ENCODE data around the gene CNIH3.

CNIH3 gene

DNA sequence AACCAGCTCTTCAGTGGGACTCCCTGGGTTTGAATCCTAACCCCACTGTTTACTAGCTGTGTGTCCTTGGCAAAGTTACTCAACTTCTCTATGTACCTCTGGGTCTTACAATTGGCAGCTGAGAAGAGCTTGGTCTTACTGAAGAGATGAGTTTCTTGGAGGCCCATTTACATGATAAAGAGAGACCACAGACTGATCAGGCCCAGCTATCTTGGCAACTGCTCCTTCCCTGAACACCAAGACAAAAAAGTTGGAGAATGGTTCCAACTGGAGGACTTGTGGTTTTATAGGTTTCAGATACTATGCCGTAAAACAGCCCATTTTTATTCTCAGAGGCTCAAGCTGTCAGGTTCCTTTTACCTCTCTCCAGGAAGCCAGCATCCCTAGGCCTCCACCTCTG lies 24.8 kb upstream of the CNIH3 start:
- Histone ChIP-seq H3K4me2 (ENCODE audit: low read length) (no peak overlapping the region), H3K9me3 (replicated peaks; ENCODE audit: low read length) (no peaks in the 10 kb centered on the region), H3K4me1 (ENCODE audit: control insufficient read depth, insufficient read depth, low read length) (peaks cover 4% of the 10 kb centered on the region), H3K36me3 (ENCODE audit: insufficient read depth, low read length) (no peaks in the 10 kb centered on the region), H3K4me3 (ENCODE audit: low read length) (no peak overlapping the region), H3K9ac (ENCODE audit: low read depth, low read length) (no peak overlapping the region), H3K27me3 (ENCODE audit: control insufficient read depth, insufficient read depth, low read length) (no peaks in the 10 kb centered on the region)

DNA sequence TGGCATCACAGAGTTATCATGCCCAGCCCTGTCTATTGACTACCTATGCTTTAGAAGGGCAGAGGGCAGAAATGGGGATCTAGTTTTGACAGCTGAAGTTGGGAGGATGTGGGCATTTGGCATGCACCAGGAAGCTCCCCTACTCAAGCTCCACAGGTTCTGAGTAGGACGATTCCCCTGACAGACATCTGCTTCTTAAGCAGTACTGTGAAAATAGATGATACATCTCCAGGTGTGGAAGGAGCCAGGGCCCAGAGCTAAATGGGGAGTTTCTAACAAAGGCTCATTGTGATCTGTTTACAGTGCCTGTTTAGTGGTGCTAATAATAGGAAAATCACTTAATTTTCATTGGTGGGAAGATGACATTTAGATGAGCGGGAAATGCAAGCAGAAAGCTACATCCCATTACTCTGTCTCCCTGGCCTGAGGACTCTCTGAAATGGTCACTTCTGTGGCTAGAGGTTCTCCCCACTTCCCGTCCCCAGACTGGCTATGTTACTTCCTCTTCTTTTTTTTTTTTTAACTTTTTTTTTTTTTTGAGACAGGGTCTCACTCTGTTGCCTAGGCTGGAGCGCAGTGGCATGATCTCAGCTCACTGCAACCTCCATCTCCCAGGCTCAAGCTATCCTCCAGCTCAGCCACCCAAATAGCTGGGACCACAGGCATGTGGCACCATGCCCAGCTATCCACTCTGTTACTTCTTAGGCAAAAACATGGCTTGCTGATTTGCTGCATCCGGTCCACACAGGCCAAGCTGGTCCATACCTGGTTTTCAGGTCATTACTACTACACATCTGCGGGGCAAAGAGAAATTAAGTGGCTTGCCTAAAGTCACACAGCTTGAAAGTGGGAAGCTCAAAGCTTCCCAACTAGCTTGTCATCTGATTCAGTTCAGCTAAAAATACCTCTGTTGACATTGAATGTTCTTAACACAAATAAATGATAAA lies 23.2 kb upstream of the CNIH3 start:
- Histone ChIP-seq H3K36me3 (ENCODE audit: insufficient read depth, low read length) (no peaks in the 10 kb centered on the region), H3K4me3 (ENCODE audit: low read length) (no peak overlapping the region), H3K27me3 (ENCODE audit: control insufficient read depth, insufficient read depth, low read length) (no peaks in the 10 kb centered on the region), H3K4me1 (ENCODE audit: control insufficient read depth, insufficient read depth, low read length) (peaks cover 4% of the 10 kb centered on the region), H3K4me2 (ENCODE audit: low read length) (no peak overlapping the region), H3K9ac (ENCODE audit: low read depth, low read length) (no peak overlapping the region), H3K9me3 (replicated peaks; ENCODE audit: low read length) (no peaks in the 10 kb centered on the region)

- Histone ChIP-seq H3K4me2 (ENCODE audit: low read length) (no peak overlapping the region), H3K4me1 (ENCODE audit: control insufficient read depth, insufficient read depth, low read length) (peaks cover 4% of the 10 kb centered on the region), H3K36me3 (ENCODE audit: insufficient read depth, low read length) (no peaks in the 10 kb centered on the region), H3K4me3 (ENCODE audit: low read length) (no peak overlapping the region), H3K9me3 (replicated peaks; ENCODE audit: low read length) (no peaks in the 10 kb centered on the region), H3K9ac (ENCODE audit: low read depth, low read length) (no peak overlapping the region), H3K27me3 (ENCODE audit: control insufficient read depth, insufficient read depth, low read length) (no peaks in the 10 kb centered on the region)
These were observed 21.8 kb upstream of the CNIH3 start for GRCh38 chr1:224594360-224594759.

DNA sequence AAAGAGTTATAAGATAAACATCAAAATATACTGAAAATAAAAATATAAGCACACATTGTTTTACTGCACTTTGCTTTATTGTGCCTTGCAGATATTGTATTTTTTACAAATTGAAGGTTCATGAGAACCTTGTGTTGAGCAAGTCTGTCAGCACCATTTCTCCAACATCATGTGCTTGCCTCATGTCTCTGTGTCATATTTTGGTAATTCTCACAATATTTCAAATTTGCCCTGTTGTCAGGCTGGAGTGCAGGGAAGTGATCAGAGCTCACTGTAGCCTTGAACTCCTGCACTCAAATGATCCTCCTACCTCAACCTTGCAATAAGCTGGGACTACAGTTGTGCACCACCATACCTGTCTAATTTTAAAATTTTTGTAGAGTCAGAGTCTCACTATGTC lies 21.3 kb upstream of the CNIH3 start:
- no peak overlapping the region for H3K4me2 ChIP-seq (ENCODE audit: low read length)
- no peaks in the 10 kb centered on the region for H3K27me3 ChIP-seq (ENCODE audit: control insufficient read depth, insufficient read depth, low read length)
- no peak overlapping the region for H3K9ac ChIP-seq (ENCODE audit: low read depth, low read length)
- H3K4me3 ChIP-seq (ENCODE audit: low read length): no peak overlapping the region
- no peaks in the 10 kb centered on the region for H3K9me3 ChIP-seq (replicated peaks; ENCODE audit: low read length)
- H3K36me3 ChIP-seq (ENCODE audit: insufficient read depth, low read length): no peaks in the 10 kb centered on the region
- H3K4me1 ChIP-seq (ENCODE audit: control insufficient read depth, insufficient read depth, low read length): peaks cover 4% of the 10 kb centered on the region

DNA sequence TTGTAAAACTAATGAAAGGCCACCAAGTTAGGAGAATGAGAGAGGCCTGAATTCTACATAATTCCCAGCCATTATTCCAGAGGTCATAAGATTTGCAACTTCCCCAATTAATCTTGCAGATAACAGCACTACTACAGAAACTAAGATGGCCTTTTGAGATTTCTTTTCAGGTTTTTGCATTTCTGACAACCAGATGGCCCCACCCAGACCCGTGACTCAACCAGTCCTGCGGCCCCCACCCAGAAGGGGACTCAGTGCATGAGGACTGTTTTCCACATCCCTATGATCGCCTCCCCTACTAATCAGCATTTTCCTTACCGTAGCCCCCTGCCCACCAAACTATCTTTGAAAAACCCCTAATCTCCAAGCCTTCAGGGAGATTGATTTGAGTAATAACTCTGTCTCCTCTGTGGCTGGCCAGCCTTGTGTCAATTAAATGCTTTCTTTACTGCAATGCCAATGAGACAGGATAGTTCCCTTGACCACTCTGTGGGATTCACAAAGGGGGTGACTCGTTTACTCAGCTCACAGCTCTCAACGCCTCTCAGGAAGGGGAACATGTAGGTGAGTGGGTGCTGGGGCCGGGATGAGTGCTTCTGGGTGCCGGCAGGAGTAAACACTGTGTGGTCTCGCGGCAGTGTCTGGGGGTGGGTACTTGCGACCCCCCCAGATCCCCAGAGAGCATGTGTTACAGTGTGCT lies 10.5 kb upstream of the CNIH3 start:
- H3K4me3 ChIP-seq (ENCODE audit: low read length): no peak overlapping the region
- H3K9ac ChIP-seq (ENCODE audit: low read depth, low read length): no peak overlapping the region
- no peak overlapping the region for H3K4me2 ChIP-seq (ENCODE audit: low read length)
- no peaks in the 10 kb centered on the region for H3K9me3 ChIP-seq (replicated peaks; ENCODE audit: low read length)
- peaks cover under 1% of the 10 kb centered on the region for H3K27me3 ChIP-seq (ENCODE audit: control insufficient read depth, insufficient read depth, low read length)
- no peaks in the 10 kb centered on the region for H3K36me3 ChIP-seq (ENCODE audit: insufficient read depth, low read length)
- H3K4me1 ChIP-seq (ENCODE audit: control insufficient read depth, insufficient read depth, low read length): no peaks in the 10 kb centered on the region

GRCh38 chr1:224607188-224608148 lies 8.6 kb upstream of the CNIH3 start:
- Histone ChIP-seq H3K4me1 (ENCODE audit: control insufficient read depth, insufficient read depth, low read length) (no peaks in the 10 kb centered on the region), H3K9me3 (replicated peaks; ENCODE audit: low read length) (no peaks in the 10 kb centered on the region), H3K9ac (ENCODE audit: low read depth, low read length) (no peak overlapping the region), H3K4me2 (ENCODE audit: low read length) (no peak overlapping the region), H3K36me3 (ENCODE audit: insufficient read depth, low read length) (no peaks in the 10 kb centered on the region), H3K27me3 (ENCODE audit: control insufficient read depth, insufficient read depth, low read length) (peaks cover 4% of the 10 kb centered on the region), H3K4me3 (ENCODE audit: low read length) (no peak overlapping the region)

- H3K4me2 ChIP-seq (ENCODE audit: low read length): no peak overlapping the region
- no peaks in the 10 kb centered on the region for H3K36me3 ChIP-seq (ENCODE audit: insufficient read depth, low read length)
- H3K9ac ChIP-seq (ENCODE audit: low read depth, low read length): no peak overlapping the region
- H3K4me1 ChIP-seq (ENCODE audit: control insufficient read depth, insufficient read depth, low read length): no peaks in the 10 kb centered on the region
- H3K4me3 ChIP-seq (ENCODE audit: low read length): no peak overlapping the region
- peaks cover 4% of the 10 kb centered on the region for H3K27me3 ChIP-seq (ENCODE audit: control insufficient read depth, insufficient read depth, low read length)
- no peaks in the 10 kb centered on the region for H3K9me3 ChIP-seq (replicated peaks; ENCODE audit: low read length)
These were observed 6.8 kb upstream of the CNIH3 start for GRCh38 chr1:224609333-224609732.

GRCh38 chr1:224612246-224612645 lies 3.9 kb upstream of the CNIH3 start:
- no peak overlapping the region for H3K4me3 ChIP-seq (ENCODE audit: low read length)
- no peaks in the 10 kb centered on the region for H3K36me3 ChIP-seq (ENCODE audit: insufficient read depth, low read length)
- H3K9ac ChIP-seq (ENCODE audit: low read depth, low read length): no peak overlapping the region
- H3K4me2 ChIP-seq (ENCODE audit: low read length): no peak overlapping the region
- no peaks in the 10 kb centered on the region for H3K9me3 ChIP-seq (replicated peaks; ENCODE audit: low read length)
- H3K4me1 ChIP-seq (ENCODE audit: control insufficient read depth, insufficient read depth, low read length): peaks cover 14% of the 10 kb centered on the region
- peaks cover 27% of the 10 kb centered on the region for H3K27me3 ChIP-seq (ENCODE audit: control insufficient read depth, insufficient read depth, low read length)

- no peaks in the 10 kb centered on the region for H3K36me3 ChIP-seq (ENCODE audit: insufficient read depth, low read length)
- peaks cover 14% of the 10 kb centered on the region for H3K4me1 ChIP-seq (ENCODE audit: control insufficient read depth, insufficient read depth, low read length)
- H3K9me3 ChIP-seq (replicated peaks; ENCODE audit: low read length): no peaks in the 10 kb centered on the region
- H3K4me2 ChIP-seq (ENCODE audit: low read length): no peak overlapping the region
- no peak overlapping the region for H3K4me3 ChIP-seq (ENCODE audit: low read length)
- H3K27me3 ChIP-seq (ENCODE audit: control insufficient read depth, insufficient read depth, low read length): peaks cover 40% of the 10 kb centered on the region
- no peak overlapping the region for H3K9ac ChIP-seq (ENCODE audit: low read depth, low read length)
These were observed 2.6 kb upstream of the CNIH3 start for GRCh38 chr1:224613486-224613885.

GRCh38 chr1:224616756-224617409 lies 766 bp downstream of the CNIH3 start:
- Histone ChIP-seq H3K4me3 (ENCODE audit: low read length) (peak overlapping the region; percentile 34), H3K9me3 (replicated peaks; ENCODE audit: low read length) (no peaks in the 10 kb centered on the region), H3K9ac (ENCODE audit: low read depth, low read length) (no peak overlapping the region), H3K4me2 (ENCODE audit: low read length) (peak overlapping the region; percentile 76), H3K27me3 (ENCODE audit: control insufficient read depth, insufficient read depth, low read length) (peaks cover 63% of the 10 kb centered on the region), H3K36me3 (ENCODE audit: insufficient read depth, low read length) (no peaks in the 10 kb centered on the region), H3K4me1 (ENCODE audit: control insufficient read depth, insufficient read depth, low read length) (peaks cover 14% of the 10 kb centered on the region)
